H1 (cell line): ENCODE measurements around the gene ERI3. TPM values are rescaled to one million over a fixed set of nuclear protein-coding genes. Genes with fewer than 3 reads are reported as not detected.

Source experiments
- CTCF ChIA-PET: fragments of 300-600 bp; sonication (Branson Sonifier 250); formaldehyde crosslinking; loops from one replicate; lab custom pipeline; 2021; ENCODE audit not compliant: partially characterized antibody; lab: Charles Lee
- POLR2A ChIA-PET: fragments of 300-600 bp; sonication (Branson Sonifier 250); formaldehyde crosslinking; loops from one replicate; lab custom pipeline; 2021; ENCODE audit warnings: inconsistent platforms; ENCODE audit not compliant: partially characterized antibody; lab: Charles Lee
- DNase-seq, 2 experiments: peaks; one replicate each; pipeline versions ENCODE4 v3.0.0 to v3.0.0-alpha.2; 2010 to 2022; ENCODE audit warnings: low spot score in 2 of 2, low read depth in 1 of 2, mixed read lengths in 1 of 2
- FAIRE-seq: peaks from 2 replicates; lab custom pipeline; 2011; peaks lifted over from hg19 to GRCh38; lab: Jason Lieb, UNC
- H2AFZ ChIP-seq: 2 replicates; pipeline ENCODE4 v1.8.1; 2012; ENCODE audit warnings: low read length, inconsistent platforms
- H2AK5ac ChIP-seq: 2 replicates; pipeline ENCODE4 v1.6.1; 2013; ENCODE audit warnings: low read depth, low read length
- H2BK120ac ChIP-seq: replicated peaks from 2 replicates; pipeline ENCODE3; 2013; ENCODE audit warnings: low read depth, low read length, inconsistent platforms
- H2BK12ac ChIP-seq: 2 replicates; pipeline ENCODE4 v1.6.1; 2013; ENCODE audit warnings: low read depth, low read length
- H2BK15ac ChIP-seq: 2 replicates; pipeline ENCODE4 v1.6.1; 2013; ENCODE audit warnings: low read length
- H2BK20ac ChIP-seq: 2 replicates; pipeline ENCODE4 v1.6.1; 2013; ENCODE audit warnings: low read length
- H2BK5ac ChIP-seq: 2 replicates; pipeline ENCODE4 v1.6.1; 2013; ENCODE audit warnings: low read depth, low read length
- H3K14ac ChIP-seq: 2 replicates; pipeline ENCODE4 v1.6.1; 2013; ENCODE audit warnings: inconsistent platforms; ENCODE audit not compliant: insufficient read length
- H3K18ac ChIP-seq: 2 replicates; pipeline ENCODE4 v1.6.1; 2013; ENCODE audit warnings: low read length; ENCODE audit errors: extremely low read depth
- H3K23ac ChIP-seq: 2 replicates; pipeline ENCODE4 v1.6.1; 2013; ENCODE audit warnings: inconsistent platforms; ENCODE audit not compliant: insufficient read length
- H3K23me2 ChIP-seq: 2 replicates; pipeline ENCODE4 v1.6.1; 2013; ENCODE audit warnings: low read depth, low read length
- H3K27ac ChIP-seq: 2 replicates; pipeline ENCODE4 v1.6.1; 2011; ENCODE audit warnings: low read depth, low read length, inconsistent platforms
- H3K27me3 ChIP-seq, 4 experiments: replicated peaks in 1 of 4; 1 replicate in 1 of 4; 2 replicates in 3 of 4; pipeline versions ENCODE4 v1.6.1 to v1.8.1; 2011 to 2013; ENCODE audit warnings: low read length in 3 of 4, mild to moderate bottlenecking in 3 of 4, inconsistent platforms in 2 of 4, mixed read lengths in 2 of 4, moderate library complexity in 1 of 4; ENCODE audit not compliant: control insufficient read depth in 3 of 4, insufficient read depth in 3 of 4; ENCODE audit errors: extremely low read depth in 1 of 4
- H3K36me3 ChIP-seq, 4 experiments: 2 replicates each; pipeline versions ENCODE4 v1.6.1 to v1.8.1; 2011 to 2013; ENCODE audit warnings: mild to moderate bottlenecking in 4 of 4, low read length in 3 of 4, moderate library complexity in 2 of 4, control low read depth in 1 of 4, inconsistent platforms in 1 of 4; ENCODE audit not compliant: insufficient read depth in 4 of 4, control insufficient read depth in 2 of 4
- H3K4ac ChIP-seq: replicated peaks from 2 replicates; pipeline ENCODE3; 2013; ENCODE audit warnings: low read length, low read depth, mixed read lengths, inconsistent platforms; ENCODE audit not compliant: insufficient read length
- H3K4me1 ChIP-seq, 4 experiments: replicated peaks in 1 of 4; 1 replicate in 1 of 4; 2 replicates in 3 of 4; pipeline versions ENCODE4 v1.6.1 to v1.8.1; 2011 to 2013; ENCODE audit warnings: low read length in 3 of 4, inconsistent platforms in 2 of 4, mixed read lengths in 1 of 4; ENCODE audit not compliant: insufficient read depth in 4 of 4, control insufficient read depth in 3 of 4
- H3K4me2 ChIP-seq, 2 experiments: 2 replicates each; pipeline versions ENCODE4 v1.6.1 to v1.8.1; 2011 to 2013; ENCODE audit warnings: low read depth in 2 of 2, low read length in 2 of 2, control low read depth in 1 of 2, inconsistent platforms in 1 of 2, mild to moderate bottlenecking in 1 of 2; ENCODE audit not compliant: insufficient read depth in 1 of 2
- H3K4me3 ChIP-seq, 4 experiments: fragments of 200-600, 300-600 bp in 1 of 4; sonication (generic), shearing (Covaris generic), sonication (Bioruptor Twin) in 1 of 4; 2 replicates each; pipeline versions ENCODE4 v1.5.1 to v1.8.1; 2011 to 2016; ENCODE audit warnings: low read length in 4 of 4, low read depth in 3 of 4, control low read depth in 2 of 4, inconsistent platforms in 2 of 4, mild to moderate bottlenecking in 2 of 4, mixed read lengths in 1 of 4, moderate library complexity in 1 of 4; ENCODE audit not compliant: insufficient read depth in 2 of 4; ENCODE audit errors: extremely low read depth in 1 of 4
- H3K56ac ChIP-seq: replicated peaks from 2 replicates; pipeline ENCODE3; 2013; ENCODE audit warnings: low read depth, mild to moderate bottlenecking, mixed read lengths, low read length, inconsistent platforms; ENCODE audit not compliant: insufficient read length
- H3K79me1 ChIP-seq: 2 replicates; pipeline ENCODE4 v1.6.1; 2013; ENCODE audit warnings: low read depth, low read length, control low read depth
- H3K79me2 ChIP-seq, 2 experiments: 2 replicates each; pipeline versions ENCODE4 v1.6.1 to v1.8.1; 2012 to 2013; ENCODE audit warnings: low read length in 2 of 2, mild to moderate bottlenecking in 2 of 2, inconsistent platforms in 1 of 2; ENCODE audit not compliant: insufficient read depth in 2 of 2, control insufficient read depth in 1 of 2
- H3K9ac ChIP-seq, 4 experiments: replicated peaks in 1 of 4; 1 replicate in 1 of 4; 2 replicates in 3 of 4; pipeline versions ENCODE4 v1.6.1 to v1.8.1; 2011 to 2013; ENCODE audit warnings: low read depth in 3 of 4, low read length in 3 of 4, control low read depth in 2 of 4, mild to moderate bottlenecking in 2 of 4, moderate library complexity in 2 of 4, inconsistent platforms in 1 of 4; ENCODE audit errors: extremely low read depth in 1 of 4
- H3K9me3 ChIP-seq, 2 experiments: 2 replicates each; pipeline versions ENCODE4 v1.6.1 to v1.8.1; 2012 to 2013; ENCODE audit warnings: mild to moderate bottlenecking in 2 of 2, moderate library complexity in 2 of 2, control low read depth in 1 of 2, inconsistent platforms in 1 of 2, low read depth in 1 of 2, low read length in 1 of 2, mixed read lengths in 1 of 2; ENCODE audit not compliant: insufficient read depth in 2 of 2
- H4K20me1 ChIP-seq, 2 experiments: replicated peaks in 1 of 2; 2 replicates each; pipeline versions ENCODE3 to v1.8.1; 2011 to 2013; ENCODE audit warnings: inconsistent platforms in 2 of 2, low read length in 2 of 2, mild to moderate bottlenecking in 1 of 2; ENCODE audit not compliant: insufficient read depth in 2 of 2, control insufficient read depth in 1 of 2
- H4K5ac ChIP-seq: 2 replicates; pipeline ENCODE4 v1.6.1; 2013; ENCODE audit warnings: low read length, low read depth, mixed read lengths, inconsistent platforms; ENCODE audit not compliant: insufficient read length
- H4K8ac ChIP-seq: 2 replicates; pipeline ENCODE4 v1.8.0; 2013; ENCODE audit warnings: mild to moderate bottlenecking, moderate library complexity, low read length, inconsistent platforms; ENCODE audit not compliant: insufficient read depth; ENCODE audit errors: extremely low read depth
- H4K91ac ChIP-seq: replicated peaks from 2 replicates; pipeline ENCODE3; 2013; ENCODE audit warnings: low read length, mixed read lengths, inconsistent platforms; ENCODE audit not compliant: insufficient read length
- CHD2 ChIP-seq: IDR thresholded peaks from 2 replicates; pipeline ENCODE4 v1.6.1; 2012; ENCODE audit warnings: low read length, improper control_type of control experiment
- RNF2 ChIP-seq: fragments of 200-900, 300-1000 bp; sonication (generic); IDR thresholded peaks from 2 replicates; pipeline ENCODE4 v1.7.1; 2016; ENCODE audit warnings: borderline replicate concordance, low read depth, mild to moderate bottlenecking, antibody characterized with exemption, low read length; ENCODE audit not compliant: poor library complexity, severe bottlenecking; ENCODE audit errors: missing control alignments
- RXRA ChIP-seq: IDR thresholded peaks from 2 replicates; pipeline ENCODE4 v1.6.1; 2011; ENCODE audit warnings: low read depth, mild to moderate bottlenecking, low read length, moderate library complexity; ENCODE audit not compliant: insufficient read depth
- SIN3A ChIP-seq, 2 experiments: IDR thresholded peaks in 1 of 2; conservative IDR thresholded peaks in 1 of 2; 2 replicates each; pipeline ENCODE4 v1.6.1; 2011 to 2012; ENCODE audit warnings: low read length in 2 of 2, improper control_type of control experiment in 1 of 2, low read depth in 1 of 2, mild to moderate bottlenecking in 1 of 2
- SIRT6 ChIP-seq: IDR thresholded peaks from one replicate; pipeline ENCODE4 v1.7.1; 2012; ENCODE audit warnings: low read length, inconsistent platforms
- SIX5 ChIP-seq: IDR thresholded peaks from 2 replicates; pipeline ENCODE4 v1.6.1; 2011; ENCODE audit warnings: mild to moderate bottlenecking, low read depth, low read length
- SRF ChIP-seq: IDR thresholded peaks from 2 replicates; pipeline ENCODE4 v1.6.1; 2011; ENCODE audit warnings: mild to moderate bottlenecking, low read depth, low read length, moderate library complexity
- TAF7 ChIP-seq: optimal IDR thresholded peaks from 2 replicates; pipeline ENCODE3; 2011; ENCODE audit warnings: low read depth, mild to moderate bottlenecking, inconsistent platforms, low read length, moderate library complexity, borderline replicate concordance
- WGBS, 2 experiments: shearing (Covaris generic) in 1 of 2; methylation state at CpG; one replicate each; pipeline versions ENCODE4 v1.1.6 to v1.1.7; 2013 to 2015; ENCODE audit warnings: low lambda C conversion rate in 2 of 2, mixed read lengths in 2 of 2, inconsistent platforms in 1 of 2, low coverage in 1 of 2, missing lambda C conversion rate in 1 of 2; ENCODE audit not compliant: insufficient replicate concordance in 2 of 2, insufficient coverage in 1 of 2, insufficient read length in 1 of 2; ENCODE audit errors: extremely low coverage in 1 of 2, missing lambda C conversion rate in 1 of 2; 5-methylcytosine and 5-hydroxymethylcytosine counted together
- polyA plus RNA-seq, 7 experiments: library from polyadenylated mRNA; depleted of rRNA in 3 of 7; stranded (reverse) in 5 of 7; unstranded in 2 of 7; fragments of >200 nt in 5 of 7; fragments of 200-250 nt in 2 of 7; gene quantifications; 1 replicate in 5 of 7; 2 replicates in 1 of 7; 4 replicates in 1 of 7; pipeline versions ENCODE4 v1.2.1 to v1.2.3, GENCODE V29; 2011 to 2013; ENCODE audit warnings: missing spikeins in 2 of 7, mixed read lengths in 2 of 7
- total RNA-seq: library from RNA; stranded (reverse); fragmentation: NEBNext Ultra II Directional; extraction: Animal tissue kit (Norgen Biotek cat#: 25700); gene quantifications from 2 replicates; pipeline ENCODE4 v1.2.1, GENCODE V29; 2021
- TF ChIP-seq, protein P1 (sequence below): IDR thresholded peaks from 2 replicates; pipeline ENCODE4 v1.6.1; 2011; ENCODE audit warnings: low read length, improper control_type of control experiment

Gene ERI3
- total and polyA plus RNA-seq, 2 of the 8 experiments (the other 6 are each of a cell fraction or from before 2014, with no cell fraction given): 81.1 to 199 TPM

- Histone ChIP-seq H3K79me2 (peaks cover 0 to 6% of the 10 kb centered on the region in 2 experiments; a peak in 1 of 4 replicates), H3K27ac (no peak overlapping the region), H3K18ac (no peak overlapping the region), H3K4me3 (peak overlapping the region; percentile 72 to 89 (median 82); a peak in 7 of 8 replicates), H3K27me3 (peaks cover 0 to 5% (median 2%) of the 10 kb centered on the region in 4 experiments; a peak in 2 of 7 replicates), H4K5ac (no peak overlapping the region), H2BK15ac (0 out of 2 replicates have a peak overlapping the region, but pooled peaks have one; percentile 33), H3K36me3 (peaks cover 0 to 10% (median 5%) of the 10 kb centered on the region in 4 experiments; a peak in 7 of 8 replicates), H4K20me1 (peaks cover 0 to 3% of the 10 kb centered on the region in 2 experiments), H3K9ac (peak overlapping the region in 1 of 4 experiments; percentile 69; a peak in 1 of 7 replicates), H2BK5ac (no peak overlapping the region), H4K91ac (no peak overlapping the region), H2AK5ac (no peak overlapping the region), H2BK120ac (no peak overlapping the region), H3K4me1 (peaks cover 0 to 7% (median 2%) of the 10 kb centered on the region in 4 experiments; a peak in 3 of 7 replicates), H3K56ac (no peak overlapping the region), H2BK20ac (no peak overlapping the region), H2BK12ac (0 out of 2 replicates have a peak overlapping the region, but pooled peaks have one; percentile 18), H3K4me2 (peak overlapping the region; percentile 98 to 99), H3K9me3 (no peaks in the 10 kb centered on the region), H4K8ac (peak overlapping the region; percentile 82; the same call in 1 of the 2 replicates), H3K4ac (no peak overlapping the region), H3K14ac (no peak overlapping the region), H3K23me2 (peaks cover 8% of the 10 kb centered on the region), H3K79me1 (peaks cover 3% of the 10 kb centered on the region; the same call in 1 of the 2 replicates), H2AFZ (peak overlapping the region; percentile 45), H3K23ac (no peak overlapping the region)
- ChIA-PET POLR2A (interaction anchor here (0.6 to 2.4 kb wide), 10 partner anchors 11 to 509 kb away, joined by 3 to 10 read pairs (median 4); no protein-coding TSS in a partner anchor), CTCF (interaction anchor here (0.6 to 18.7 kb wide), 13 partner anchors 9 to 441 kb away, joined by 3 to 250 read pairs (median 4); no protein-coding TSS in a partner anchor)
- DNase-seq (no peak), FAIRE-seq (no peak)
- 71% methylated on average over 9 of the region's 9 CpGs; no CpG with 5 or more reads in 1 of the 2 experiments for WGBS, 2 experiments
- TF ChIP-seq CHD2 (no peak), TAF7 (no peak), SIX5 (no peak), RNF2 (no peak), SIN3A (conservative IDR thresholded peaks at IDR 0.05 in 1 of 2, IDR thresholded peaks at IDR 0.05 in 1 of 2; ENCODE audit: low read depth in 1 of 2, low read length in 2 of 2) (no peak), SIRT6 (no peak), RXRA (no peak), SRF (no peak)
- TF ChIP-seq, protein P1, sequence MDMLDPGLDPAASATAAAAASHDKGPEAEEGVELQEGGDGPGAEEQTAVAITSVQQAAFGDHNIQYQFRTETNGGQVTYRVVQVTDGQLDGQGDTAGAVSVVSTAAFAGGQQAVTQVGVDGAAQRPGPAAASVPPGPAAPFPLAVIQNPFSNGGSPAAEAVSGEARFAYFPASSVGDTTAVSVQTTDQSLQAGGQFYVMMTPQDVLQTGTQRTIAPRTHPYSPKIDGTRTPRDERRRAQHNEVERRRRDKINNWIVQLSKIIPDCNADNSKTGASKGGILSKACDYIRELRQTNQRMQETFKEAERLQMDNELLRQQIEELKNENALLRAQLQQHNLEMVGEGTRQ: no peak
These were observed 142.5 kb downstream of the ERI3 start for GRCh38 chr1:44212355-44213221.
